GM12891 (cell line): ENCODE data around the gene MIPOL1.

ENCODE experiments used
- PAX5 ChIP-seq: IDR thresholded peaks from 2 replicates; pipeline ENCODE4 v1.6.1; 2011; ENCODE audit warnings: low read length, moderate library complexity, mild to moderate bottlenecking; ENCODE audit not compliant: insufficient read depth, severe bottlenecking
- POLR2A ChIP-seq: IDR thresholded peaks from 2 replicates; pipeline ENCODE4 v1.6.1; 2011; ENCODE audit warnings: low read depth, low read length, control low read depth
- POLR2AphosphoS5 ChIP-seq: IDR thresholded peaks from 2 replicates; pipeline ENCODE4 v1.6.1; 2011; ENCODE audit warnings: low read depth, low read length, control low read depth
- POU2F2 ChIP-seq: IDR thresholded peaks from 2 replicates; pipeline ENCODE4 v1.6.1; 2011; ENCODE audit warnings: low read depth, mild to moderate bottlenecking, control low read depth, low read length, moderate library complexity

GRCh38 chr14:37434867-37435266 is 237.1 kb downstream of the MIPOL1 start:
- TF ChIP-seq POLR2AphosphoS5, result no peak
- TF ChIP-seq POLR2A, result no peak
- no peak for TF ChIP-seq POU2F2
- TF ChIP-seq PAX5, result no peak
